Calu3 (cell line): Measurements from ENCODE around the gene TTC16. TPM values are rescaled to one million over a fixed set of nuclear protein-coding genes. Genes with fewer than 3 reads are reported as not detected.
A peak's percentile ranks its signal among the peaks of the same experiment; 100 is the strongest.

ENCODE experiments used
- BruUV-seq: library from RNA; stranded (reverse); fragments of 400-500 nt; replicated peaks from 2 replicates; lab custom pipeline; 2021; lab: Mats Ljungman, UMichigan
- CTCF ChIA-PET: fragments of 300-600 bp; sonication (Branson Sonifier 250); formaldehyde crosslinking; loops from one replicate; lab custom pipeline; 2022; ENCODE audit warnings: antibody characterized with exemption; lab: Charles Lee
- DNase-seq: peaks from one replicate; pipeline ENCODE4 v3.0.0; 2022
- H3K27ac Mint-ChIP-seq: one replicate; pipeline ENCODE4 v1.8.0; 2022; ENCODE audit warnings: mixed read lengths; ENCODE audit not compliant: unreplicated experiment
- H3K27me3 Mint-ChIP-seq: one replicate; pipeline ENCODE4 v1.8.0; 2022; ENCODE audit warnings: mixed read lengths; ENCODE audit not compliant: unreplicated experiment
- H3K36me3 Mint-ChIP-seq: one replicate; pipeline ENCODE4 v1.8.0; 2022; ENCODE audit warnings: mild to moderate bottlenecking, moderate library complexity, mixed read lengths; ENCODE audit not compliant: insufficient read depth, unreplicated experiment
- H3K4me1 Mint-ChIP-seq: one replicate; pipeline ENCODE4 v1.8.0; 2022; ENCODE audit warnings: mild to moderate bottlenecking, low read depth, mixed read lengths; ENCODE audit not compliant: unreplicated experiment
- H3K4me3 Mint-ChIP-seq: one replicate; pipeline ENCODE4 v1.8.0; 2022; ENCODE audit warnings: mild to moderate bottlenecking, low read depth, moderate library complexity, mixed read lengths; ENCODE audit not compliant: unreplicated experiment
- H3K9me3 Mint-ChIP-seq: one replicate; pipeline ENCODE4 v1.8.0; 2022; ENCODE audit warnings: low read depth, mixed read lengths; ENCODE audit not compliant: unreplicated experiment
- intact Hi-C: fragments of 100-400 bp; cut with micrococcal nuclease; formaldehyde crosslinking; loops from one replicate; pipeline ENCODE4 v1.10.0; 2022; ENCODE audit not compliant: unreplicated experiment
- total RNA-seq: library from RNA; stranded (reverse); gene quantifications from 2 replicates; pipeline ENCODE4 v1.2.3, GENCODE V29; 2022
- TF ChIP-seq, protein P1 (sequence below): fragments of 200-600 bp; IDR thresholded peaks from one replicate; pipeline ENCODE4 v1.8.0; 2022; ENCODE audit warnings: antibody characterized with exemption; ENCODE audit not compliant: unreplicated experiment

Gene TTC16
- total RNA-seq, 1 experiment from 2014 or later, result not detected

DNA sequence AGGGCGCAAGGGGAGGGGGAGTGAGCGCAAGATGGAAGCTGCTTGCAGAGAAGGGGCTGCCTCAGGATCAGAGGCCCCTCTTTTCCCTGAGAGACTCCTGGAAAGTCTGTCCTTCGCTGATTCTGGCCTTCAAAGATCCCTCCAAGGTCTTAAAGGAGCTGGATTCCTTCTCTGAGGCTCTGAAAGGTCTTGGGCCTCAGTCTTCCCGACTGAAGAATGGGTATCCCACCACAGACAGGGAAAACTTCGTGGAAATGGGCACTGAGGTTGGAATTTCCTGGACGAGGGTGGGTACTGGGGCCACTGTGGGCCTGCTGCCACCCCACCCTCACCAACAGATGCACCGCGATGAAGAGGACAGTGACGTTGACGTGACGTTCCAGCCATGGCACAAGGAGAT is 3.5 kb upstream of the TTC16 start:
- TF ChIP-seq, protein P1, sequence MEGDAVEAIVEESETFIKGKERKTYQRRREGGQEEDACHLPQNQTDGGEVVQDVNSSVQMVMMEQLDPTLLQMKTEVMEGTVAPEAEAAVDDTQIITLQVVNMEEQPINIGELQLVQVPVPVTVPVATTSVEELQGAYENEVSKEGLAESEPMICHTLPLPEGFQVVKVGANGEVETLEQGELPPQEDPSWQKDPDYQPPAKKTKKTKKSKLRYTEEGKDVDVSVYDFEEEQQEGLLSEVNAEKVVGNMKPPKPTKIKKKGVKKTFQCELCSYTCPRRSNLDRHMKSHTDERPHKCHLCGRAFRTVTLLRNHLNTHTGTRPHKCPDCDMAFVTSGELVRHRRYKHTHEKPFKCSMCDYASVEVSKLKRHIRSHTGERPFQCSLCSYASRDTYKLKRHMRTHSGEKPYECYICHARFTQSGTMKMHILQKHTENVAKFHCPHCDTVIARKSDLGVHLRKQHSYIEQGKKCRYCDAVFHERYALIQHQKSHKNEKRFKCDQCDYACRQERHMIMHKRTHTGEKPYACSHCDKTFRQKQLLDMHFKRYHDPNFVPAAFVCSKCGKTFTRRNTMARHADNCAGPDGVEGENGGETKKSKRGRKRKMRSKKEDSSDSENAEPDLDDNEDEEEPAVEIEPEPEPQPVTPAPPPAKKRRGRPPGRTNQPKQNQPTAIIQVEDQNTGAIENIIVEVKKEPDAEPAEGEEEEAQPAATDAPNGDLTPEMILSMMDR, result no peak
- no peak overlapping the region for H3K4me3 Mint-ChIP-seq
- DNase-seq, result no peak
- CTCF ChIA-PET, result no interaction called here
- H3K9me3 Mint-ChIP-seq, result no peaks in the 10 kb centered on the region
- H3K27ac Mint-ChIP-seq, result no peak overlapping the region
- no peaks in the 10 kb centered on the region for H3K4me1 Mint-ChIP-seq
- intact Hi-C loops, result no loop called here
- no TSS peak for BruUV-seq
- H3K27me3 Mint-ChIP-seq, result no peaks in the 10 kb centered on the region
- H3K36me3 Mint-ChIP-seq, result peaks cover 55% of the 10 kb centered on the region

DNA sequence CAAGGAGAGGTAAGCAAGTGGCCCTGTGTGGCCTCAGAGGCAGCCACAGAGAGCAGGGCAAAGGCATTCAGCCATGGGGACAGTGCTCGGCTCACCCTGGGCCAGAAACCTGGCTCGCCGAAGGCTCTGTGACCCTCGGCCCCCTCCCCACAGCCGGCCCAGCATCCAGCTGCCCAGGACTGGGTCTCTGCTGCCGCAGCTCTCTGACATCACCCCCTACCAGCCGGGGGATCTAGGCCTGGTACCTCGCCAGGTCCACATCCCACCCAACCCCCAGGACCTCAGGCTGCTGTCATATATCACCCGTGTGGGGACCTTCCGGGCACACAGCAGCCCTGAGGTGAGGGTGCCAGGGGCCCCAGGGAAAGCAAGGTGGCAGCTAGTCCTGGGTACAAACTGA is 3.0 kb upstream of the TTC16 start:
- Mint-ChIP-seq H3K9me3 (no peaks in the 10 kb centered on the region), H3K27ac (no peak overlapping the region), H3K27me3 (no peaks in the 10 kb centered on the region), H3K36me3 (peaks cover 55% of the 10 kb centered on the region), H3K4me3 (no peak overlapping the region), H3K4me1 (no peaks in the 10 kb centered on the region)
- TF ChIP-seq, protein P1, result no peak
- intact Hi-C loops, result no loop called here
- DNase-seq, result no peak
- no TSS peak for BruUV-seq
- CTCF ChIA-PET, result no interaction called here

DNA sequence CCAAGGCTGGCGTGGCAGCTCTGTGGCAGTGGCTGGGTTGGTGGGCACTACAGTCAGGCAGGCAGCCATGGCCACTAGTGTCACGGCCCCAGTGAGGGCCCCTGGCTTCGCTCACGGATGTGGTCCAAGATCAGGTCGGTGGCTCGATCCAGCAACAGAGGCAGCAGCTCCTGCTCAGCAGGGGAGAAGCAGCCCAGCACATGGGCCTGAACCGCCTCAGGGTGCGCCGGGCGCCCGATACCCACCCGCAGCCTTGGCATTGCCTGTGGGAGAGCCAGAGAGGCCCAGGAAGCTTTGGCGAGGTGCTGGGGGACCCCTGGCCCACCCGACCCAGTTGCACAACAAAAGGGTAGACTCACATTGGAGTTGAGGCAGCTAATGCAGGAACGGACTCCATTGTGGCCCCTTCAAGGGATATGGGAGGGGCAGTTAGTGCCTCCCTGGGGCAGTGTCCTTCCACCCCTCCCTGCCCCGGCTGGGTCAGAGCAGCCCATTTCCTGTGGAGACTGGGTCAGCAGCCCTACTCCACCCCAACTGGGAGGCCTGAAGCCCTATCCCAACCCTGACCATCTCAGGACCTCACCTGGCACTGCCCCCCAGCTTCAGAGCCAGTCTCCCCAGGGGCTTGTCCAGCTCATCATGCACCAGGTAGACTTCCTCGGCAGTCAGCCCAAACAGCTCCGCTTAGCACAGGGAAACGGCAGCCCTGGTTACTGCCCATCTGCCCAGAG is 1.7 kb upstream of the TTC16 start:
- peaks cover 48% of the 10 kb centered on the region for H3K36me3 Mint-ChIP-seq
- no peak for DNase-seq
- intact Hi-C loops, result no loop called here
- CTCF ChIA-PET, result interaction anchor here (0.6 kb wide), 1 partner anchor 10 kb away, joined by 6 read pairs; no protein-coding TSS in a partner anchor
- no TSS peak for BruUV-seq
- peak overlapping the region; percentile 86 for H3K4me3 Mint-ChIP-seq
- H3K9me3 Mint-ChIP-seq, result no peaks in the 10 kb centered on the region
- H3K27ac Mint-ChIP-seq, result no peak overlapping the region
- H3K27me3 Mint-ChIP-seq, result no peaks in the 10 kb centered on the region
- TF ChIP-seq, protein P1, result no peak
- H3K4me1 Mint-ChIP-seq, result no peaks in the 10 kb centered on the region

DNA sequence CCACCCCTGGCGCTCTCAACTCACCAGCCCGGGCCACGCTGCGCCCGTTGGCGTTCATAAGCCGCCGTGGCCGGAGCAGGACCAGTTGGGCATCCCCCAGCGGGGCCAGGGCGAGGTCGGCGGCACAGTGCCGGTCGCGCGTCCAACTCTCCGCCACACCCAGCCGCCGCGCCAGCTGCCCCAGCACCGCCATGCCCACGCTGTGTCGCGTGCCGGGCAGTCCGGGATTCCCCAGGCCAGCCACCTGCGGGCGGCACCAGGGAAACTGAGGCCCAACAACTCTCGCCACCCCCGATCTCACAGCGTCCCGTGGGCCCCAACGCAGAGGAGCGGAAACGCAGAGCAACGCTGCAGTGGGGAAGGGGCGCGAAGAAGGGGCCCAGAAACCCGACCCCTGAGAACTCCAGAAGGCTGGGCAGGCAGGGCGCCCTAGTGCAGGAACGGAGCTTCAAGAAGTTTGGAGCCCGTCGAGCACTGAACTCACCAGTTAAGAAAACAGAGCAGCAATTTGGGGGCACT is 869 bp upstream of the TTC16 start:
- Mint-ChIP-seq H3K27me3 (no peaks in the 10 kb centered on the region), H3K4me3 (peak overlapping the region; percentile 86), H3K27ac (peak overlapping the region; percentile 86), H3K9me3 (no peaks in the 10 kb centered on the region), H3K36me3 (peaks cover 46% of the 10 kb centered on the region), H3K4me1 (no peaks in the 10 kb centered on the region)
- BruUV-seq, result TSS peak; percentile 57
- TF ChIP-seq, protein P1, result no peak
- intact Hi-C loops, result no loop called here
- peak; percentile 25 for DNase-seq
- CTCF ChIA-PET, result interaction anchor here (1.0 to 1.4 kb wide), 3 partner anchors 9 to 20 kb away, joined by 3 to 8 read pairs (median 5); partner anchors contain the start of genes CFAP157 and TOR2A
